DOHH2 (cell line): ENCODE results near the gene PIK3AP1.

ENCODE experiments used
- H3F3A ChIP-seq: fragments of 200-600 bp; sonication (generic), shearing (Covaris generic); 2 replicates; pipeline ENCODE4 v1.6.0; 2016; ENCODE audit warnings: antibody characterized with exemption, mild to moderate bottlenecking; ENCODE audit not compliant: control insufficient read depth, insufficient read depth
- H3K27ac ChIP-seq: fragments of 200-600 bp; sonication (generic); 2 replicates; pipeline ENCODE4 v1.5.1; 2014; ENCODE audit warnings: low read depth, mild to moderate bottlenecking, low read length, moderate library complexity
- H3K27me3 ChIP-seq: fragments of 200-600 bp; sonication (generic); 2 replicates; pipeline ENCODE4 v1.6.1; 2014; ENCODE audit warnings: mild to moderate bottlenecking, low read length, mixed read lengths; ENCODE audit not compliant: control insufficient read depth
- H3K36me3 ChIP-seq: fragments of 200-600 bp; sonication (generic); 2 replicates; pipeline ENCODE4 v1.6.1; 2014; ENCODE audit warnings: mild to moderate bottlenecking, low read length, moderate library complexity, mixed read lengths; ENCODE audit not compliant: control insufficient read depth
- H3K4me1 ChIP-seq: fragments of 200-600 bp; sonication (generic); 2 replicates; pipeline ENCODE4 v1.6.1; 2014; ENCODE audit warnings: mild to moderate bottlenecking, low read length, mixed read lengths; ENCODE audit not compliant: control insufficient read depth
- H3K4me2 ChIP-seq: fragments of 200-600 bp; sonication (generic); 2 replicates; pipeline ENCODE4 v1.6.0; 2014; ENCODE audit warnings: mild to moderate bottlenecking, low read length, moderate library complexity
- H3K4me3 ChIP-seq: fragments of 200-600 bp; sonication (generic); 2 replicates; pipeline ENCODE4 v1.5.1; 2014; ENCODE audit warnings: mild to moderate bottlenecking, low read length, mixed read lengths
- H3K79me2 ChIP-seq: fragments of 200-600 bp; sonication (generic); 2 replicates; pipeline ENCODE4 v1.6.1; 2014; ENCODE audit warnings: mild to moderate bottlenecking, low read length, mixed read lengths; ENCODE audit not compliant: control insufficient read depth
- H3K9me2 ChIP-seq: fragments of 200-600 bp; sonication (generic); replicated peaks from 2 replicates; pipeline ENCODE4 v1.6.1; 2014; ENCODE audit warnings: mild to moderate bottlenecking, low read length, mixed read lengths; ENCODE audit not compliant: control insufficient read depth
- H3K9me3 ChIP-seq: fragments of 200-600 bp; sonication (generic); 2 replicates; pipeline ENCODE4 v1.6.1; 2014; ENCODE audit warnings: antibody characterized with exemption, low read length, mixed read lengths; ENCODE audit not compliant: control insufficient read depth, insufficient read depth
- H4K20me1 ChIP-seq: fragments of 200-600 bp; sonication (generic); 2 replicates; pipeline ENCODE4 v1.6.0; 2014; ENCODE audit warnings: low read depth, mild to moderate bottlenecking, antibody characterized with exemption, low read length, moderate library complexity; ENCODE audit not compliant: control insufficient read depth, insufficient read depth
- CTCF ChIP-seq: fragments of 200-600 bp; sonication (generic); IDR thresholded peaks from one replicate; pipeline ENCODE4 v1.5.1; 2014; ENCODE audit warnings: antibody characterized with exemption, mild to moderate bottlenecking, low read depth, low read length; ENCODE audit not compliant: poor library complexity, severe bottlenecking
- EZH2phosphoT487 ChIP-seq: fragments of 200-600 bp; sonication (generic); IDR thresholded peaks from 2 replicates; pipeline ENCODE4 v1.6.1; 2017; ENCODE audit warnings: borderline replicate concordance, mild to moderate bottlenecking, antibody characterized with exemption, low read length, moderate library complexity, mixed read lengths

The PIK3AP1 gene

GRCh38 chr10:96565774-96566173 lies 154.5 kb downstream of the PIK3AP1 start:
- H3K4me2 ChIP-seq: no peak overlapping the region
- H3K79me2 ChIP-seq: peaks cover 60% of the 10 kb centered on the region
- no peaks in the 10 kb centered on the region for H3K27me3 ChIP-seq
- H3K27ac ChIP-seq: no peak overlapping the region
- H3K9me2 ChIP-seq: no peaks in the 10 kb centered on the region
- 0 out of 2 replicates have a peak, but pooled peaks cover 5% of the 10 kb centered on the region for H4K20me1 ChIP-seq
- peaks cover 55% of the 10 kb centered on the region for H3K36me3 ChIP-seq
- H3K4me3 ChIP-seq: no peak overlapping the region
- TF ChIP-seq CTCF (no peak), EZH2phosphoT487 (no peak)
- H3F3A ChIP-seq: no peaks in the 10 kb centered on the region
- no peaks in the 10 kb centered on the region for H3K4me1 ChIP-seq
- no peaks in the 10 kb centered on the region for H3K9me3 ChIP-seq

- Histone ChIP-seq H4K20me1 (no peaks in the 10 kb centered on the region), H3K36me3 (peaks cover 68% of the 10 kb centered on the region), H3K9me2 (no peaks in the 10 kb centered on the region), H3K4me3 (no peak overlapping the region), H3K79me2 (peaks cover 16% of the 10 kb centered on the region), H3K4me1 (no peaks in the 10 kb centered on the region), H3K9me3 (no peaks in the 10 kb centered on the region), H3K4me2 (no peak overlapping the region), H3F3A (no peaks in the 10 kb centered on the region), H3K27ac (no peak overlapping the region), H3K27me3 (no peaks in the 10 kb centered on the region)
- TF ChIP-seq EZH2phosphoT487 (no peak), CTCF (no peak)
These were observed 159.1 kb downstream of the PIK3AP1 start for GRCh38 chr10:96560966-96561887.

GRCh38 chr10:96560489-96560888 lies 159.8 kb downstream of the PIK3AP1 start:
- Histone ChIP-seq H3K9me3 (no peaks in the 10 kb centered on the region), H3K79me2 (peaks cover 12% of the 10 kb centered on the region), H3K27me3 (no peaks in the 10 kb centered on the region), H3K27ac (no peak overlapping the region), H3K4me2 (no peak overlapping the region), H3K9me2 (no peaks in the 10 kb centered on the region), H3K4me1 (no peaks in the 10 kb centered on the region), H3K36me3 (peaks cover 70% of the 10 kb centered on the region), H4K20me1 (no peaks in the 10 kb centered on the region), H3F3A (no peaks in the 10 kb centered on the region), H3K4me3 (no peak overlapping the region)
- TF ChIP-seq EZH2phosphoT487: no peak
- no peak for TF ChIP-seq CTCF
